Upper lobe of right lung (tissue), 1 donor: ENCODE data around the gene CDR2. TPM values are rescaled to one million over a fixed set of nuclear protein-coding genes. Genes with fewer than 3 reads are reported as not detected.
"Not testable (repeated sequence)": the region's sequence is repeated elsewhere in the genome, so short reads cannot be mapped to it uniquely, and the experiment has no call there.

Source experiments
- ATAC-seq: fragments of 200-7000 bp; cut with Tn5 transposase; one replicate; pipeline ENCODE4 v1.9.1; 2020; ENCODE audit warnings: mild to moderate bottlenecking, moderate library complexity
- DNase-seq: peaks from one replicate; pipeline ENCODE4 v3.0.0-alpha.2; 2020
- H3K27ac ChIP-seq: fragments of 200-600 bp; one replicate; pipeline ENCODE4 v1.8.0; 2022
- H3K27me3 ChIP-seq: fragments of 200-600 bp; one replicate; pipeline ENCODE4 v1.8.0; 2022; ENCODE audit warnings: mild to moderate bottlenecking
- H3K36me3 ChIP-seq: fragments of 200-600 bp; one replicate; pipeline ENCODE4 v1.8.0; 2022
- H3K4me1 ChIP-seq: fragments of 200-600 bp; one replicate; pipeline ENCODE4 v1.8.0; 2022
- H3K4me3 ChIP-seq: fragments of 200-600 bp; one replicate; pipeline ENCODE4 v1.8.0; 2022; ENCODE audit warnings: mild to moderate bottlenecking
- H3K9me3 ChIP-seq: fragments of 200-600 bp; one replicate; pipeline ENCODE4 v1.8.0; 2022
- intact Hi-C: fragments of 100-400 bp; cut with DNase I; formaldehyde crosslinking; loops from one replicate; pipeline ENCODE4 v1.11.0; 2022
- total RNA-seq: library from RNA; stranded (reverse); fragmentation: NEBNext Ultra II Directional; extraction: Animal tissue kit (Norgen Biotek cat#: 25700); gene quantifications from one replicate; pipeline ENCODE4 v1.2.1, GENCODE V29; 2021
- TF ChIP-seq, protein P1 (sequence below): fragments of 200-600 bp; IDR thresholded peaks from one replicate; pipeline ENCODE4 v1.8.0; 2022; ENCODE audit warnings: antibody characterized with exemption
- donor health status: DM: no; HTN: yes; CAD: no; lungs with severe emphysema.

CDR2 gene
- total RNA-seq, 1 donor from 2014 or later: 25.2 TPM

DNA sequence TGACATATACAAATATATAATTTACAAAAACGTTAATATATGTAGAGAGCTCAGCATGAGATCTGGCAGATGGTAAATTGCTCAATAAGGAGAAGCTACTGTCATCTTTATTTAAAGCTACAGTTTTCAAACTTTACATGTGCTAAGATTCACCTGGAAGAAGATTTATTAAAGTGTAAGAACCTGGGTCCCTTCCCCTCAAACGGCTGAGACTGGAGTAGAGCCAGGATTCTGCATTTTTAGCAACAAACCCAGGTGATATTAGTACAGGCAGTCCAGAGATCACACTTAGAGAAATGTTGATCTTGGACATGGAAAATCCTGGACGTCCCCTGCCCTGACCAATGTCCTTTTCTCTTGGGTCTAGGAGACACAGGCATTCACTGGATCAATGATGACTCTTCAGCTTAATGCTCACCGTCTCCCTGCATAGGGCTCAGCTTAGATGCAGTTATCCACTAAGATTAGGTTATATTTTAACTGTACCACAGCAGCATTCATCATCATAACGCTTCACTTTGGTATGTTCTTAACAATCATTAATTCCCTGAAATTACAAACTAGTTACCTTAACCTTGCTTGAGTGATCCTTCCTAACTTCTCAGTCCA, 20.4 kb downstream of the CDR2 start:
- intact Hi-C loops: no loop called here
- TF ChIP-seq, protein P1, sequence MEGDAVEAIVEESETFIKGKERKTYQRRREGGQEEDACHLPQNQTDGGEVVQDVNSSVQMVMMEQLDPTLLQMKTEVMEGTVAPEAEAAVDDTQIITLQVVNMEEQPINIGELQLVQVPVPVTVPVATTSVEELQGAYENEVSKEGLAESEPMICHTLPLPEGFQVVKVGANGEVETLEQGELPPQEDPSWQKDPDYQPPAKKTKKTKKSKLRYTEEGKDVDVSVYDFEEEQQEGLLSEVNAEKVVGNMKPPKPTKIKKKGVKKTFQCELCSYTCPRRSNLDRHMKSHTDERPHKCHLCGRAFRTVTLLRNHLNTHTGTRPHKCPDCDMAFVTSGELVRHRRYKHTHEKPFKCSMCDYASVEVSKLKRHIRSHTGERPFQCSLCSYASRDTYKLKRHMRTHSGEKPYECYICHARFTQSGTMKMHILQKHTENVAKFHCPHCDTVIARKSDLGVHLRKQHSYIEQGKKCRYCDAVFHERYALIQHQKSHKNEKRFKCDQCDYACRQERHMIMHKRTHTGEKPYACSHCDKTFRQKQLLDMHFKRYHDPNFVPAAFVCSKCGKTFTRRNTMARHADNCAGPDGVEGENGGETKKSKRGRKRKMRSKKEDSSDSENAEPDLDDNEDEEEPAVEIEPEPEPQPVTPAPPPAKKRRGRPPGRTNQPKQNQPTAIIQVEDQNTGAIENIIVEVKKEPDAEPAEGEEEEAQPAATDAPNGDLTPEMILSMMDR: no peak
- peaks cover 22% of the 10 kb centered on the region for H3K4me1 ChIP-seq
- no peak overlapping the region for H3K4me3 ChIP-seq
- H3K27ac ChIP-seq: no peak overlapping the region
- no peak for ATAC-seq
- no peaks in the 10 kb centered on the region for H3K27me3 ChIP-seq
- H3K9me3 ChIP-seq: no peaks in the 10 kb centered on the region
- H3K36me3 ChIP-seq: peaks cover 13% of the 10 kb centered on the region
- no peak for DNase-seq

DNA sequence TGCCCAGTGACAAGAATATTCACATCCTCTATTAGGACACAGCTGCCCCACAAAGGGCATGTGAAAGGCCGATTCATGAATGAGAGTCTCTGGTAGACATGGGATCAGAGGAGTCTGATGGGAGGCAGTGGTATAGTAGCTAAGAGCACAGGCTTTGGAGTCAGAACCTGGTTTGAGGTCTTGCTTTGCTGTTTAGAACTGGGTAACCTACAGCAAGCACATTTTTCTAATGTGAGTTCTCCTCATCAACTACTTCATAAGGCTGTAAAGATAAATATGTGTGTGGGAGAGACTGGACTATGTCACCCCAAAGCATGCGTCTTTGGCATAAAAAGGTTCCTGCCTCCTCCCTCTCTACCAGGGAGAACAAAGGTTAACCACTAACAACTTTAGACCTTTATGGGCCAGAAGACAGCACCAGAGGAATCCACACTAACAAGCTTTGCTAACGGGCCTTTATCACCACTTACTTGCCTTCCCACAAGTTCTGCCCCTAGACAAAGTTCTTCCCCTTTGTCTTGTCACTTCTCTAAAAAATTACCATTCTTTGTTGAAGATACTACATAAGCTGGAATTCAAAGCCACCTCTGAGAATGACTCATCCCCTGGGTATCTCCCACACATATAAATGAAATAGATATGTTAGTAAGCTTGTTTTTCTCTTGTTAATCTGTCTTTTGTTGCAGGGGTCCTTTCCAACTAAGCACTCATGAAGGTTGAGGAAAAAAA, 21.1 kb downstream of the CDR2 start:
- no peak overlapping the region for H3K4me3 ChIP-seq
- intact Hi-C loops: no loop called here
- TF ChIP-seq, protein P1: no peak
- peaks cover 22% of the 10 kb centered on the region for H3K4me1 ChIP-seq
- H3K27me3 ChIP-seq: no peaks in the 10 kb centered on the region
- peak; percentile 86 for ATAC-seq
- DNase-seq: no peak
- no peaks in the 10 kb centered on the region for H3K9me3 ChIP-seq
- H3K36me3 ChIP-seq: peaks cover 20% of the 10 kb centered on the region
- H3K27ac ChIP-seq: peak overlapping the region; percentile 11

DNA sequence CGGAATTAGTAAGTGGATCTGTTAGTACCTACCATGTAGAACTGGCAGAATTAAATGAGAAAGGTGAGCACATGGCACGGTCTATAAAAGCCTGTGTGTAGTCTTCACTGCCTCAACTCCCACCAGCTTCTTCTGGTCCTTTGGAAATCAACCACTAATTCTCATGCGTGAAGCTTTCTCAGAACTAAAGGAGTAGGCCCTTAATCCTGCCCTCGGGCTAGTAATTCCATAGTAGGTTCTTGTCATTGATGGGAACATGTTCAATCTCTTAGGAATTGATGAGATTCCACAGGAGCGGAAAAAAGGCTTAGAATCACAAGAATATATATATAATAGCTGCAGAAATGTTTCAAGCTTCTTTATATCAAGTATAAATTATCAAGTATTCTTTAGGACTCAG, 21.7 kb downstream of the CDR2 start:
- ATAC-seq: no peak
- Histone ChIP-seq H3K27me3 (no peaks in the 10 kb centered on the region), H3K36me3 (peaks cover 26% of the 10 kb centered on the region), H3K4me1 (peaks cover 22% of the 10 kb centered on the region), H3K9me3 (no peaks in the 10 kb centered on the region), H3K4me3 (no peak overlapping the region), H3K27ac (no peak overlapping the region)
- TF ChIP-seq, protein P1: no peak
- intact Hi-C loops: no loop called here
- DNase-seq: no peak

DNA sequence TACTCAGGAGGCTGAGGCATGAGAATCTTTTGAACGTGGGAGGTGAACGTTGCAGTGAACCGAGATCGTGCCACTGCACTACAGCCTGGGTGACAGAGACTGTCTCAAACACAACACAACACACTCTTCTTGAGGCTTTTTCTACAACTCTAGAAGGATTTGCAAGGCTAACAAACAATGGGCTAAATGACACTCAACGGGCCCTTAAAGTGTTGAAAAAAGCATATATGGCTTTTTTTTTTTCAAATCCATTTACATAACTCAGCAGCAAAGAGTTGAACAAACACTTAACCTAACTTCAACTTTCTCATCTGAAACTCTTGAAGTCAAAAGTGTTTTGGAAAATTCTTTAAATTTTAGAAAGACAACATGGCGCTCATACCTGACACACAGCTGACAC, 22.3 kb downstream of the CDR2 start:
- peak; percentile 49 for ATAC-seq
- intact Hi-C loops: no loop called here

DNA sequence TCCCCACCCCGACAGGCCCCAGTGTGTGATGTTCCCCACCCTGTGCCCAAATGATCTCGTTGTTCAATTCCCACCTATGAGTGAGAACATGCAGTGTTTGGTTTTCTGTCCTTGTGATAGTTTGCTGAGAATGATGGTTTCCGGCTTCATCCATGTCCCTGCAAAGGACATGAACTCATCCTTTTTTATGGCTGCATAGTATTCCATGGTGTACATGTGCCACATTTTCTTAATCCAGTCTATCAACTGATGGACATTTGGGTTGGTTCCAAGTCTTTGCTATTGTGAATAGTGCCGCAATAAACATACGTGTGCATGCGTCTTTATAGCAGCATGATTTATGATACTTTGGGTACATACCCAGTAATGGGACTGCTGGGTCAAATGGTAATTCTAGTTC, 23.4 kb downstream of the CDR2 start:
- H3K9me3 ChIP-seq, H3K4me3 ChIP-seq, DNase-seq, H3K27me3 ChIP-seq, ATAC-seq, H3K27ac ChIP-seq, intact Hi-C loops: not testable (repeated sequence)
- H3K4me1 ChIP-seq: peaks cover 22% of the 10 kb centered on the region
- peaks cover 43% of the 10 kb centered on the region for H3K36me3 ChIP-seq

More for the DNA sequence above, 22.3 kb downstream of the CDR2 start:
- Histone ChIP-seq H3K4me1 (peaks cover 22% of the 10 kb centered on the region), H3K9me3 (no peaks in the 10 kb centered on the region), H3K36me3 (peaks cover 32% of the 10 kb centered on the region), H3K27me3 (no peaks in the 10 kb centered on the region), H3K27ac (no peak overlapping the region), H3K4me3 (no peak overlapping the region)
- TF ChIP-seq, protein P1: no peak
- DNase-seq: no peak

DNA sequence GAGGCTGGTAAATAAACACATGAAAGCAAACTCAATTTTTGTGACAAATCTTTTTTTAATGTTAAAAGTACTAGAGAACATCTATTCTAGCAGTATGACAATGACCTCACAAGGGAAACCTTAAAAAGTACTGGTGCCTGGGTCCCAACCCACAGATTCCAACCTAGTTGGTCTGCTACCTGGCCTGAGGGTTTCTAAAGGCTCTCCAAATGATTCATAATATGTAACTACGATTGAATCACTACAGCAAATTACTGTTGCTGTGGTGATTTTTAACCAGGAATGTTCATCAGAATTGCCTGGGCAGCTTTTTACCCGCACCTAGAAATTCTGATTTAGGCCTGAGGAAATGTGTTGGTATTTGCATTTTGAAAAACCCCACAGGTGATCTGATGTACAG, 26.1 kb downstream of the CDR2 start:
- no peak for ATAC-seq
- H3K27me3 ChIP-seq: no peaks in the 10 kb centered on the region
- intact Hi-C loops: no loop called here
- H3K4me3 ChIP-seq: no peak overlapping the region
- H3K27ac ChIP-seq: no peak overlapping the region
- TF ChIP-seq, protein P1: no peak
- no peaks in the 10 kb centered on the region for H3K9me3 ChIP-seq
- H3K36me3 ChIP-seq: peaks cover 52% of the 10 kb centered on the region
- H3K4me1 ChIP-seq: peaks cover 10% of the 10 kb centered on the region
- DNase-seq: no peak
